Ovary (tissue), 3 donors: ENCODE data around the gene INSR.

Source experiments
- CTCF ChIP-seq, 3 donors: fragments of 450-650 bp in 2 of 3; fragments of 200-600 bp in 1 of 3; IDR thresholded peaks; one replicate each; pipeline versions ENCODE4 v1.5.1 to v1.8.0; 2016 to 2022; ENCODE audit warnings: antibody characterized with exemption in 3 of 3, mild to moderate bottlenecking in 1 of 3
- EP300 ChIP-seq: sonication (generic); formaldehyde crosslinking; IDR thresholded peaks from one replicate; pipeline ENCODE4 v1.6.1; 2017; ENCODE audit warnings: antibody characterized with exemption
- POLR2A ChIP-seq: fragments of 450-650 bp; IDR thresholded peaks from one replicate; pipeline ENCODE4 v1.6.1; 2017; ENCODE audit warnings: antibody characterized with exemption, mild to moderate bottlenecking, moderate library complexity
- donor health status: DM: no; HTN: no; CAD: no.

DNA sequence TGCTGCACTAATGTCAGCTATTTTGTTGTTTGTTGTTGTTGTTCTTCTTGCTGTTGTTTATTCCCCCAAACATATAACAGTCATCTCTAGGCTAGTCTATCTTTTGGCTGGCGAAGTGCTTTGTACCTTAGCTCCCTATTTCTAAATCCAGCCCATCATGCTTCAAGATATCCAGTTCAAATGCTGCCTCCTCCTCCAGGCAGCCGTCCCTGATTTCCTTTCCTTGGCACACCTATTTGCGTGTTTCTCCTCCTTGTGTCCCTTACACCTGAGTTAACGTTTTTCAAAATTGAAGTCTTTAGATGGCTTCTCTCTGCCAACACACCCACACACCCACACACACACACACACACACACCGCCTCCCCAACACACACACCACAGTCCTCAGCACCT is 25.5 kb downstream of the INSR start:
- no peak for TF ChIP-seq POLR2A
- no peak for TF ChIP-seq CTCF (IDR thresholded peaks at IDR 0.05)
- no peak for TF ChIP-seq EP300
